Ecto neural progenitor cell (in vitro differentiated cells): ENCODE results near the gene TASOR2.

Experiments
- DNase-seq: peaks from one replicate; pipeline ENCODE4 v3.0.0-alpha.2; 2018; ENCODE audit warnings: low spot score

Gene TASOR2

DNA sequence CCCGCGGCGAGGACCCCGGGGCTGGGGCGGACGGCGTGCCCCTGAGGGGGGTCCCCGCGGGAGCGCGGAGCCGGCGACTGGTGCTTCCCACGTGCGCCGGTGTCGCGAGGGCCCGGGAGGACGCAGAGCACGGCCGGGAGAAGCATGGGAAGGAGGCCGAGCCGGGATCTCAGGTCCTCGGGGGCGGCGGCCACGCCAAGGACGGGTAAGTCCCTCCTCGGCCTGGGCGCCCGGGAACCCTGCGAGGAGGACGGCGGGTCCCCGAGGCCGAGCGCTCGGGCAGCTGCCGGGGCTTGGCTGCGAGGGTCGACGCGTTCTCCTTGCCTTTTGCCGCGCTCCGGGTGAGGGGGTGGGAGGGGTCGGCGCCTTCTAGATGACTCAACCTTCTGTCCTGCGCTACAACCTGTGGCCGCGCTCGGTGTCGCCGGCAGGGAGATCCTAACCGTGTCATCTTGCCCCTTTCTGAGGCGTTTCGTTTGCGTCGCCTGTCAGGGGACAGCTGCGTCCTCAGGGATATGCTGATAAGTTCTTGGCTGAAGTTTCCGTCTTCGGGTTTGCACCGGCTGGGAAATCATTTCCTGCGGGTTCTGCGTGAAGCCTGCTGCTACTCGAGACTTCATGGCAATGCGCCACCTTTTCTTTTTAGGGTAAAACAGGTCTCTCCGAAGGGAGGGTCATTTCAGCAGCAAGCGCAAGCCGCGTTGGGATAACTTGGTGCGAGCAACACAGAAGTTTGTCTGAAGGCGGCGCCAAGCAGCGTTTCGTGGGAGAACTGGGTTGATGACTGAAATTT, 529 bp downstream of the TASOR2 start:
- peak; percentile 81 for DNase-seq

DNA sequence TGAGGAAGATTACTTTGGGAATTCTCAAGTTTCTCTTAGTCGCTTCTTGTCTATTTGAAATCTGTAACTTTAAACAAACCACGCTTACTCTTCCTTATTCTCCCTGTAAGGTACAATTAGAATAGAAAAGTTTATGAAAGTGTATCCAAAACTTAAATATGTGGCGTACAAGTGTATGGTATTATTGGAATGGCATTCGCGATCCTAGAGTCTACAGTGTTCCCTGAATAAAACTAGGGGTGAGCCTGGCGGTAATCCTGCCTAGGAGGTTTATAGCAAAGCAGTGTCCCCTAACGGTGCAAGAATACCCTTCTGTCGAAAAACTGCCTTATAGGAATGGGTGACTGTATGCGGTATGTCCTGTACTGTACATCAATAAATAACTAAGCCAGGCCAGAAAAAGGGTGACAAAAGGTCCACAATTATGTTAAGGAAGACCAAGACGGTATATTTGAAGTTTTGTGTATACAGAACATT, 1.2 kb downstream of the TASOR2 start:
- no peak for DNase-seq

DNA sequence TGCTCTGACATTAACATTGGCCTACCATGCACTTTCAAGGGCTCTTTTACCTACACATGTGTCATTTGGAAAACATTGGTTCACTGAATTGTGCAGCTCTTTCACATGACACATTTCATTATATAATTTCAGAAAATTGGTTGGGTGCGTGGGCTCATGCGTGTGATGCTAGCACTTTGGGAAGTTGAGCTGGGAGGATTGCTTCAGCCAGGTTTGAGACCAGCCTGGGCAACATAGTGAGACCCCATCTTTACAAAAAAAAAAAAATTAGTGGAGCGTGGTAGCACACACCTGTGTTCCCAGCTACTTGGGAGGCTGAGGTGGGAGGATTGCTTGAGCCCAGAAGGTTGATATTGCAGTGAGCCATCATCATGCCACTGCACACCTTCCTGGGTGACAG, 3.9 kb downstream of the TASOR2 start:
- no peak for DNase-seq

DNA sequence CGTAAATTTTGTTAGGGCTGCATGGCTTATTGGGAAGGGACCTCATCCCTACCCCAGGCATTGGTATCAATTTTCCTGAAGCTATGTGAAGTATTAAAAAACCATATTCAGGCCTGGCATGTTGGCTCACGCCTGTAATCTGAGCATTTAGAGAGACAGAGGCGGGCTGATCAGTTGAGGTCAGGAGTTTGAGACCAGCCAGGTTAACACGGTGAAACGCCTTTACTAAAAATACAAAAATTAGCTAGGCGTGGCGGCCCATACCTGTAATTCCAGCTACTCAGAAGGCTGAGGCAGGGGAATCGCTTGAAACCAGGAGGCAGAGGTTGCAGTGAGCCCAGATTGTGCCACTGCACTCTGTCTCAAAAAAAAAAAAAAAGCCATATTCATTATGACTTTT, 7.1 kb downstream of the TASOR2 start:
- DNase-seq: no peak

DNA sequence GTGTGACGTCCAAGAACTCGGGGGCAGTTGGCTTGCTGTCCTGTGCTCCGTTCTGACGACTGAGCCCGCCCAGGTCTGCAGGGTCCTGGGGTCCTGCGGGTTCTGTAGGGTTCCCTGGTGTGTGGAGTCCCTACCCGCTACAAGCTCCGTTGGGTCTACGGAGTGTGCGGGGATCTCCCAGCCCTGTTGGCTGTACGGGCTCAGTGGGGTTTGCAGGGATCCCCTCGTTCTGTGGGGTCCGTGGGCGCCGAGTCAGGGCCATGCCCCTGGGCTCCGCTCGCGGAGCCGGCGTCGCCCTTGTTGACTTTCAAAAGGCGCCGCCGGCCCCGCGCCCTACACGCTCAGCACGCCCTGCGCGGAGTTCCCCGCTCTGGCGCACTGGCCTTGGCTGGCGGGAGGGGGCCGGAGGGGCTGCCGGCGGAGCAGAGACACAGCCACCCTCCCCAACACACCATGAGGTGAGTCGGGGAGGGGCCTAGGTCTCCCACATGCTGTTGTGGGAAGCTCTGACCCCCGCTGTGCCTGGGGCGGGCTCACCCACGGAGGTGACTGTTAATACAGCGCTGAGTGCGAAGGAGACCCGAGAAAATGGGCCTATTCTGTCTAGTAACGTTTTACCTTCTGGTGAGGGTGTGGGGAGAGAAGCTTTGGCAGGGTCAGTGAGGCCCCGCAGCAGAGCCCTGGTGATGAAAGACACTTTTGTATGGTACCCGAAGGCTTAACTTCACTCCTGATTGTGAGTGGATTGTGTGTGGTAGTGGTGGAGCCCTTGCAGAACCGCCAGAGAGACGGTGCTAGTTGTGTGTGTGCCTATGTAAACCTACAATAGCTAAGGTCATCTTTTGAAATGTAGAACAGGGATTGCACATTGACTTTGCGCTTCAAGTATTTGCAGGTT, 8.1 kb downstream of the TASOR2 start:
- peak; percentile 78 for DNase-seq

DNA sequence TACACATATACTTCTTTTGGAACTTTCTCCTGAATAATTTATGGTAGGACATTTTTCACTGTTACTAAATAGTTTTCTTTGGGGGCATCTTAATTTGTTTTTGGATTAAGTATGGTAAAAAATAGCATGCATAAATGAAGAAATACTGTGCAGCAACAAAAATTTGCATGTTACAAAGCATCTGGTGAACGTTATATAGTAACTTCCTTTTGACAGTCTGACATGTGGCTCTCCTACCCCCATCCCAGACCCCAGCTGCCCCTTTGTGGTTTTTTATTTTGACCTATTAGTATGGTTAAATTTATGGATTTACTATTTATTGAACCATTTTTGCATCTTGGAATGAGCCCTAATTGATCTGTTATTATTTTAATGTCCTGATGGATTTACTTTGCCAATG, 9.9 kb downstream of the TASOR2 start:
- no peak for DNase-seq

DNA sequence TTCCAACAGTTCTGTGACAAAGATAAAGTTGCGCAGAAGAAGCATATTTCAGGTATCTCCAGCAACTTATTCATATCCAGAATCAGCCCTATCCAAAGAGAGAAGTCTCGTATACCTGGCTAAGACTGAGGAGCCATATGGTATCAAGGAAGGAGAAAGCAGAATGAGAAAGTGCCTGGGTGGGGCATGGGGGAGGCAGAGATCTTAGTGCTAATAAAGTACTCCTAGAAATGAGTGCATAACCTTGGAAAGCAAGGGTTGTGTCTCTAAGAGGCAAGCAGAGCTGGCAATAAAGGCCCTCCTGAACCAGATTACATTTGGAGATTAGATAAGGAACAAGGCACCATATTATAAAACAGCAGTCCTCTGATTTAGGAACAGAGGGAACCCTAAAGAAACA, 12.7 kb downstream of the TASOR2 start:
- DNase-seq: no peak

DNA sequence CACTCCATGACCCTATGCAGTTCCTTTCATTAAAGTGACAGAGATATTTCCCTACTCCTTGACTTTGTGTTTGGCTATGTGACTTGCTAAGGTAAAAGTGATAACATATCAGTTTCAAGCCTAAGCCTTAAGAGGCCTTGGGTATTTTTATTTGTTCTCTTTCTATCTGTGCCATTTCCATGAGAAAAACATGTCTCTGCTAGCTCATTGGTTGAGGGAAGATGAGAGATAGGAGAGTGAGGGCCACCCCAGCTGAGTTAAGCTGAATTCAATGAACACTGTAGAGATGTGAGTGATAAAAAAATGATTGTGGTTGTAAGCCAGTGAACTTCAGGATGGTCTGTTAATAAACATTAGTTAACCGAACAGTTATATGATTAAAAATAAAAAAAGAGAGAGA, 13.4 kb downstream of the TASOR2 start:
- DNase-seq: no peak

DNA sequence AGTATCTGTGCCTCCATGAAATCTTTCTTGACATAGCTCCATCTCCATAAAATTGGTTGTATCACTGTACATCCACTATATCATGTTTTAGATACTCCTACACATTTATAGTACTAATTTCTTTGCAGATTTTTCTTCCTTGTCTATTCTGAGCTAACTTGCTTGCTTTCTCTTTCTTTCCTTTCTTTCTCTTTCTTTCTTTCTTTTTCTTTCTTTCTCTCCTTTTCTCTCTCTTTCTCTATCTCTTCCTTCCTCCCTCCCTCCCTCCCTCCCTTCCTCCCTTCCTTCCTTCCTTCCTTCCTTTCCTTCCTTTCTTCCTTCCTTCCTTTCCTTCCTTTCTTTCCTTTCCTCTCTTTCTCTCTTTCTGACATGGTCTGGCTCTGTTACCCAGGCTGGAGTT, 23.7 kb downstream of the TASOR2 start:
- no peak for DNase-seq

DNA sequence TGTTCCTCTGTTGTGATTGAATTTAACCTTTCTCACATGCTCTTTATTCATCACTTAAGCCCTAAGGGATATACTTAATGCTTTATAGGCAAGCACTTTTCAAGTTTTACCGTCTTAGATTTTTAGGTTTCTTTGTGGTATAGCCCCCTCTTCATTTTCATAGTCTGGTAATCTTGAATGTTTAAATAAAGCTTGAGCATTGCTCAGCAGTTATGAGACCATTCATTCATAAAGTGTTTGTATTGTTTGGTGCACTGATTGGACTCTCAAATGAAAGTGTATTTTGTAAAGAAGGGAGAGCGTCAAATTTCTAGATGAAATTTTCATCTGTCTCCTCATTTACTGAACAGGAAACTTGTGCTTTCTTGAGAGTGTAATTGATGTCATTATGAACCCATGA, 25.2 kb downstream of the TASOR2 start:
- no peak for DNase-seq

DNA sequence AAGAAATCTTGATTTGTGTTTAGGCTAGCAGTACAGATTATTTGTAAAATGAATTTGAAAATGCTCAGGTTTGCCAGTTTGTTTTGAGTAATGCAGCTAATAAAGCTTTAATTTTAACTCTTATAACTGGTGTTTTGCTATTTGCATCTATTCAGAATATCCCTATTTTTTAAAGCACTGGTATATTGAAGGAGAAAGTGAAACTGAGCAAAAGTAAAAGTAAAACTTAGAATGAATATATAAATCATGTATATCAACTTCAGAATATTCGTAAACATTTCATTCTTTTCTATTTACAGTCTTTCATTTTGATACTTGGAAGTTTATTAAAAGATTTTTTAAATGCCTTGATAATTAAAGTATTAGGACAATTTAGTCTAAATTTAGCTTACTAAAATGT, 26.2 kb downstream of the TASOR2 start:
- no peak for DNase-seq

DNA sequence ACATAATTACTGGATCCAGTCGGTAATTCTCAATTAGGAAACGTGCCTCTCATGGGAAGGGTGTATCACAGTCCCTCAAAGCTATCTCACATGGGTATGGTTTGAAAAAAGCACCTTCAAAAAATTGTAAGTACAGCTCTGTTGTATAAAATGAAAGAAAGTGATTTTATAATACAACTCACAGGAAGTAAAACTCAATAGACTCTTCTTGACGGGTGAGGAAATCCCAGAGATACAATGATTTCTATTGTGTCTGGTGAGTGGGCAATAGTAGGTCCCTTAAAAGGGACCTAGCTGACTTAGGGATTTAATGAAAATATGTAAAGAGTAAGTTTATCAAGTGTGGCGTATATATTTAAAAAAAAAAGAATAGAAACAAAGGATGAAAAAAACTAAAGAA, 27.0 kb downstream of the TASOR2 start:
- no peak for DNase-seq

DNA sequence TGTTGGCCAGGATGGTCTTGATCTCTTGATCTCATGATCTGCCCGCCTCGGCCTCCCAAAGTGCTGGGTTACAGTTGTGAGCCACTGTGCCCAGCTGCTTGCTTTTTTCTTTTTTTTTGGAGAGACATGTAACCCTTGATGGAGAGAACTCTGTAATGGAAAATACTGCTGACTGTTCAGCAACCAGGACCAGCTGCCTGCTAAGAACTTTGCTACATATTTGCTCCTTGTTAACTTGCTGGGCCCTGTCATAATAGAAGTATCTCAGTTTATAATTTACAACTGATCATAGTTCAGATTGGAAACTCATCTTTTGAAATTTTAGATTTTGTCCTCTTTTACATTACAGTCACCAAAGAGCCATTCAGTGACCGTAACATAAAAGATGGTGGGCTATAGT, 34.9 kb downstream of the TASOR2 start:
- no peak for DNase-seq

DNA sequence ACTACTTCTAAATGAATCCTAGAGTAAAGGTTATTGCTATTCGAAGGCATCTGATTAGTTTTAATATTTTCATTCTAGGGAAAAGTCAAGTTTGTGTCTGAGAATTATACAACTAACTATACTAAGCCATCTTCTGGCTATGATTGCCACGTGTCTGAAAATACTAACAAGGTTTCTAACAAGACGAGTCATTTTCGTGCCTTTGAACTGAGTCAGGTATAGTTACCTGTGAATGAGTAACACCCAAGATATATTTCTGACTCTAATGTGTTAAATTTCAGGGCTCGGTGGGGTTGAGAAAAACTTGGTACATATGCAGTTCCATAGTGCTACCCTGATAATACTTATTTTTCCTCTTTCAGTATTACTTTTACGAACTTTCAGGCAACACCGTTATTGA, 35.5 kb downstream of the TASOR2 start:
- DNase-seq: no peak

DNA sequence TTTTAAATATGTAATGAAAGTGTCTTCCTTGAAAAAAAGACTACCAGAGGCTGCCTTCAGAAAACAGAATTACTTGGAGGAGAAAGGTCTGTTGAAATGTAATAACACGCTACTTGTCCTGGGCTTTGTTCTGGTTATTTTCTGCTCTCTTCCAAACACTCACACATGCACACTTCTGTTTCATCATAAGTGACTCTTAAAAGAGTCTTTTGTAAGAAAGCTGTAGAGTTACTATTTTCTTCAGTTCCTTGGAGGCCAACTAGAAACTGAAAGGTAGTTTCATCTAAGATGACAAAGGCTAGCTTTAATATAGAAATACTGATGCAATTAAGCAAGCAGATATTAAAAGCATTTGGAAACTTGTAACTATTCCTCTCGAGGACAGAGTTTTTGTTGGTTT, 39.1 kb downstream of the TASOR2 start:
- no peak for DNase-seq

DNA sequence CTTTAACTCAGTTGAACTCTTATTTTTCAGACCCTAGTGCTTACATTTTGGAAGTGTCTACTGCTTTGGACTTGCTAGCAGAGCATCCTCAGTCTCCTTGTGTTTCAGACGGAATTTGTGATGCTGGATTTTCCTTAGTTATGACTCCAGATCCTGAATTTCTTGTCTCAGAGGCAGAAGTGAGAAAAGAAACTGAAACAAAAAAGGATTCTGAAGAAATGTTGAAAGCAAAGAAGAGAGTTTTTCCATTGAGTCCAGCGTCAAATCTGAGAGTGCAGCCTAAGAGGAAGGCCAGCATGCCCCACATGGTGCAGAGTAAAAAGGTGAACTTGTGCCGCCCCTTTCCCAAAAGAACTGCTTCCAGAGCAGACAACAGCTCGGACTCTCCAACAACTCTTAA, 46.1 kb downstream of the TASOR2 start:
- no peak for DNase-seq

DNA sequence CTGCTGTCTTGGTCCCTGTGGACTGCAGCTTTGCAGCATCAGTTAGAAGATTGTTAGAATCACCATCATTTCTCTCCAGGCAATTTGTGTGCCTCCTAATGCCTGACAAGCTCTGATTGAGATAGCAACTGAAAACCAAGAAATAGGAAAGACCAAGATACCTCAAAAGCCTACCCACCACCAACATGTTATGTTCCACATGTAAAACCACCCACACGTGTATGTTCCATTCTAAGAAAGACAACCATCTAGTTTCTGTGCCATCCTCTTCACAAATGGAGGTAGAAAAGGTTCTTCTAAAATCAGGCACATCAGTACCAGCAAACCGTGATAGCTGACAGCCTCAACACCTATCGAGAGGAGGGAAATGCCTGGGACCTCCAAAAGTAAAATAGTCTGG, 46.9 kb downstream of the TASOR2 start:
- no peak for DNase-seq

DNA sequence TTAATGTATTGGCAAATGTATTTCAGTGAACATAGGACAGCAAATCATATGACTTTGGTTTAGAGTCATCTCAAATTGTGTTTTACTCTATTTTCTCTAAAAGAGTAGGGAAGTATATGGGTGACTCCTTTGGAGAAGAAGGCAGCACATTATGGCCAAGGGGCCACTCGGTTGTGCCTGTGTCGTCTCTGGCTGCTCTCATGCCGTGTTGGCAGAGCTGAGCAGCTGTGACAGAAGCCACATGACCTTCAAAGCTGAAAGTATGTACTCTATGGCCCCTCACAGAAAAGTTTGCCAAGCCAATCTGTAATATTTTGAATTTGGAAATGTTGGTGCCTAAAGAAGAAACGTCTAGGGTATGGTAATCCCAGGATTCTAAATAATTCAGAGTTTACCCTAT, 47.5 kb downstream of the TASOR2 start:
- DNase-seq: no peak
